GM10248 (cell line): ENCODE measurements around the gene C16orf95.
"Not testable (repeated sequence)": the region's sequence is repeated elsewhere in the genome, so short reads cannot be mapped to it uniquely, and the experiment has no call there.

ENCODE experiments used
- CTCF ChIA-PET: fragments of 300-600 bp; sonication (Branson Sonifier 250); formaldehyde crosslinking; extraction: SDS; loops from one replicate; lab custom pipeline; 2021; ENCODE audit warnings: antibody characterized with exemption; lab: Yijun Ruan, JAX
- POLR2A ChIA-PET: fragments of 350-650 bp; sonication (Branson Sonifier 250); formaldehyde crosslinking; extraction: SDS; loops from one replicate; lab custom pipeline; 2020; ENCODE audit warnings: antibody characterized with exemption; lab: Yijun Ruan, JAX
- DNase-seq: peaks from one replicate; pipeline ENCODE4 v3.0.0; 2012; ENCODE audit errors: extremely low spot score
- CTCF ChIP-seq: IDR thresholded peaks from 2 replicates; pipeline ENCODE4 v1.5.1; 2012; ENCODE audit warnings: mild to moderate bottlenecking, low read depth; ENCODE audit errors: extremely low read depth, missing control alignments, control extremely low read depth

C16orf95 gene

DNA sequence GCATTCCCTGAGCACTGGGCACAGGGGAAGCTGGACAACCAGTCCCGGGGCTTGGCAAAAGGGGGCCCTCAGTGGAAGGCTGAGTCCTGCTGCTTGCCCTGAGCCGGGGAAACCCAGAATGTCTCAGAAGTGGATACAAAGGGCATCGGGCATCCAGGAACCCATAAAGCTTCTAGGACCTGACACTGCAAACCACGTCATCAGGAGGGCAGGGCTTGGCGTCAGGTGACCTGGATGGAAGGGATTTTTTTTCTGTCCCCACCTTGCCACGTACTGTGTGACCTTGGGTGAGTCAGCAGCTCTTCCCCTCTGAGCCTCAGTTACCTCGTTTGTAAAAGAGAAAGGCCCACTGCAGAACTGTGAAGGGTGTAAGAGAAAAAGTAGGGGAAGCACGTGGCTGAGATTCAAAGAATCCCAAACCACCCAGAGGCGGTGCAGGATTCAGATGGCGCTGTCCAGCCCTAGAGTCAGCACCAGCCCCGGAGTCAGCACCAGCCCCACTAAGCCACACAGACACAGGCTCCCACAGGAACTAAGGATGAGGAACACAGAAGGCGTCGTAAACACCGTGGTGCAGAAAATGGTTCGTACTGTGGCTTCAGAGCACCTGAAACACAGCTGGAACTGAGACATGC is 53.7 kb downstream of the C16orf95 start:
- no peak for TF ChIP-seq CTCF
- no peak for DNase-seq
- CTCF ChIA-PET = interaction anchor here (1.2 kb wide), 1 partner anchor 15 kb away, joined by 3 read pairs; no protein-coding TSS in a partner anchor
- POLR2A ChIA-PET = no interaction called here

DNA sequence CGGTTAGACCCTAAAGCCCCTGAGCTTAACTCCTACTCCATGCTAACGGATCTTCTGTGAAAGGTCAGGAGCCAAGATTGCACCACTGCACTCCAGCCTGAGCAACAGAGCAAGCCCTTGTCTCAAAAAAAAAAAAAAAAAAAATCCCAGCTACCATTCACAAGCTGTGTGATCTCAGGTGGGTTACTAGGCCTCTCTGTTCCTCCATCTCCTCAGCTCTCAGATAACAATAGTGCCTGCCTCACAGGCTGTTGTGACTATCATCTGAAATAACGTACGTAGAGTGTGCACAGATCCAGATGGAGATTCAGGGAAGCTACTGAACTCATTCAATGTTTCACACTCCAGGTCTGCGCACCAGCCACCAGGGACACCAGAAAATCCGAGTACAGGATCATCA is 57.8 kb downstream of the C16orf95 start:
- ChIA-PET CTCF (interaction anchor here (1.2 kb wide), 1 partner anchor 19 kb away, joined by 3 read pairs; no protein-coding TSS in a partner anchor), POLR2A (interaction anchor here (0.6 kb wide), 1 partner anchor 346 kb away, joined by 3 read pairs; no protein-coding TSS in a partner anchor)
- no peak for DNase-seq
- TF ChIP-seq CTCF = no peak

DNA sequence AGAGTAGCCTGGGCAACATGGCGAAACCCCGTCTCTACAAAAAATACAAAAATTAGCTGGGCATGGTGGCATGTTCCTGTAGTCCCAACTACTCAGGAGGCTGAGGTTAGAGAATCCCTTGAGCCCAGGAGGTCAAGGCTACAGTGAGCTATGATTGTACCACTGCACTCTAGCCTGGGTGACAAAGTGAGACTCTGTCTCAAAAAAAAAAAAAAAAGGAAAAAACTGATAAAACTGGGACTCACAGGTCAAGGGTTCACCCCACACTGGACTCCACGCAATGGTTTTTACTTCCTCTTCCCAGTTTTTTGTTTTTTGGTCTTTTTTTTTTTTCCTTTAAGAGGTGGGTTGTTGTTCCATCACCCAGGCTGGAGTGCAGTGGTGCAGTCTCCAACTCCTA is 58.5 kb downstream of the C16orf95 start:
- CTCF ChIA-PET = interaction anchor here (1.2 kb wide), 1 partner anchor 20 kb away, joined by 3 read pairs; no protein-coding TSS in a partner anchor
- POLR2A ChIA-PET, DNase-seq: not testable (repeated sequence)

- CTCF ChIA-PET = interaction anchor here (1.3 kb wide), 1 partner anchor 10 kb away, joined by 4 read pairs; no protein-coding TSS in a partner anchor
- no peak for TF ChIP-seq CTCF
- DNase-seq = no peak
- POLR2A ChIA-PET = no interaction called here
These were observed 61.3 kb downstream of the C16orf95 start for GRCh38 chr16:87255866-87256265.

DNA sequence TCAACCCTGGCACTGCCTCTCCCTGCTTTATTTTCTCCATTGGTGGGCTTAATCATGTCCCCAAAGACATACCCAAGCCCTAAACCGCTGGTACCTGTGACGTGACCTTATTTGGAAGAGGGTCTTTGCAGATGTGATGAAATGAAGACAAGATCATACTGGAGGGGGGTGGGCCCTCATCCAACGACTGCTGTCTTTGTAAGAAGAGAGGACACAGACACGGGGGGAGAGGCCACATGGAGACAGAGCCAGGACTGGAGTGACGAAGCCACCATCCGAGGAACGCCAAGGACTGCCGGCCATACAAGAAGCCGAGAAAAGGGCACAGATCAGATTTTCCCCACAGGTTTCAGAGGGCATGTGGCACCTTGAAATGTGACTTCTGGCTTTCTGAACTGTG is 62.5 kb downstream of the C16orf95 start:
- CTCF ChIA-PET = no interaction called here
- no peak for DNase-seq
- POLR2A ChIA-PET = no interaction called here
- no peak for TF ChIP-seq CTCF

GRCh38 chr16:87254296-87254695 is 62.9 kb downstream of the C16orf95 start:
- no peak for DNase-seq
- ChIA-PET POLR2A (no interaction called here), CTCF (no interaction called here)
- TF ChIP-seq CTCF = no peak

DNA sequence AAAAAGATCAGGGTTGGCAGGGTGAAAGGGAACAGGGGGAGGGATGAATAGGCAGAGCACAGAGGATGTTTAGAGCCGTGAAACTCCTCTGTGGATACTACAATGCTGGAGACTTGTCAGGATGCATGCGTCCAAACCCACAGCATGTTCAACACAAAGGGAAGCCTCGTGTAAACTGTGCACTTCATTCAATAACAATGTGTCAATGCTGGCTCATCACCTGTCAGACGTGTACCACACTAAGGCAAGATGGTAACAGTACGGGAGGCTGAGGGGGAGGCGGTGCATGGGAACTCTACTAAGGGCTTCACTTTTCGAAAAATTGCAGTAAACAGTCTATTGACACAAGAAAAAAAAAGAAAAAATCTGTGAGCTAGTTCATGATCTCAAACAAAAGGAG is 63.7 kb downstream of the C16orf95 start:
- no peak for TF ChIP-seq CTCF
- DNase-seq = no peak
- POLR2A ChIA-PET = no interaction called here
- CTCF ChIA-PET = no interaction called here
